ENCODE results near the gene TSPAN7. TPM values are rescaled to one million over a fixed set of nuclear protein-coding genes. Genes with fewer than 3 reads are reported as not detected.

The TSPAN7 gene
- total RNA-seq, 1 experiment from 2014 or later: 3.5 TPM

DNA sequence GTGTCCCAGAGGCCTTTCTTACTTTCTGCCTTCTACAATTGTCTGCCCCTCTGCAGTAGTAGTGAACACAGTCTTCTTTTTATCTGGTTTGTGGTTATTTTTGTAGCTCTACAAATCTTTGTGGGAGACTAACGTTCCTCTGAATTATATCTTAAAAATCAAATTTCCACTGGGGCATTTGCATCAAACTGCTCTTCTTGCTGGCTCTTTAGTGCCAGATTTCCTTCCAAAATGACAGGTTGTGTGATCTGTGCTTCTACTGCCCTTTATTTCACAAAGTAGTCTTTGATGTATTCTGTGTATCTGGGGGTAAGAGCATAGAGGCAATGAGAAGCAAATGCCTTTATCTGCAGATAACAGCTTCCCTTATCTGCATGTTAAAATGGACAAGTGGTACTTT, 34.5 kb downstream of the TSPAN7 start:
- no peaks in the 10 kb centered on the region for H3K79me2 ChIP-seq (ENCODE audit: insufficient read depth, low read length)
- no CpG with 5 or more reads among the region's 1 CpG for WGBS (ENCODE audit: extremely low coverage, insufficient read length, low lambda C conversion rate)
- no peaks in the 10 kb centered on the region for H4K20me1 ChIP-seq (ENCODE audit: control insufficient read depth, insufficient read depth, insufficient read length)

More for the DNA sequence above, 34.5 kb downstream of the TSPAN7 start:
- Mint-ChIP-seq H3K4me1 (peaks cover 0 to 4% of the 10 kb centered on the region in 2 experiments; a peak in 1 of 4 replicates), H3K4me3 (no peak overlapping the region), H3K9me3 (peaks cover 49 to 62% of the 10 kb centered on the region in 2 experiments), H3K27me3 (ENCODE audit: low read depth) (peaks cover 2% of the 10 kb centered on the region; the same call in 1 of the 2 replicates), H3K27ac (no peak overlapping the region), H3K36me3 (ENCODE audit: insufficient read depth in 1 of 3, low read depth in 3 of 3) (peaks cover 0 to 4% (median 0%) of the 10 kb centered on the region in 3 experiments; a peak in 2 of 7 replicates)
- no peak overlapping the region for H4K91ac ChIP-seq (ENCODE audit: insufficient read length, low read depth, low read length)
- H3K23me2 ChIP-seq (ENCODE audit: insufficient read length, low read depth, low read length, poor library complexity, severe bottlenecking): no peaks in the 10 kb centered on the region
- H4K8ac ChIP-seq (replicated peaks; ENCODE audit: insufficient read length, low read depth, low read length): no peak overlapping the region
- H2BK20ac ChIP-seq (ENCODE audit: low read depth, low read length, poor library complexity, severe bottlenecking): no peak overlapping the region
- no peak overlapping the region for H3K14ac ChIP-seq (ENCODE audit: insufficient read depth, low read length)
- no peaks in the 10 kb centered on the region for H3K27me3 ChIP-seq (ENCODE audit: insufficient read depth, low read length)
- no peak for DNase-seq
- H3K4me1 ChIP-seq (ENCODE audit: insufficient read depth, low read length): no peaks in the 10 kb centered on the region
- TF ChIP-seq, protein P1, sequence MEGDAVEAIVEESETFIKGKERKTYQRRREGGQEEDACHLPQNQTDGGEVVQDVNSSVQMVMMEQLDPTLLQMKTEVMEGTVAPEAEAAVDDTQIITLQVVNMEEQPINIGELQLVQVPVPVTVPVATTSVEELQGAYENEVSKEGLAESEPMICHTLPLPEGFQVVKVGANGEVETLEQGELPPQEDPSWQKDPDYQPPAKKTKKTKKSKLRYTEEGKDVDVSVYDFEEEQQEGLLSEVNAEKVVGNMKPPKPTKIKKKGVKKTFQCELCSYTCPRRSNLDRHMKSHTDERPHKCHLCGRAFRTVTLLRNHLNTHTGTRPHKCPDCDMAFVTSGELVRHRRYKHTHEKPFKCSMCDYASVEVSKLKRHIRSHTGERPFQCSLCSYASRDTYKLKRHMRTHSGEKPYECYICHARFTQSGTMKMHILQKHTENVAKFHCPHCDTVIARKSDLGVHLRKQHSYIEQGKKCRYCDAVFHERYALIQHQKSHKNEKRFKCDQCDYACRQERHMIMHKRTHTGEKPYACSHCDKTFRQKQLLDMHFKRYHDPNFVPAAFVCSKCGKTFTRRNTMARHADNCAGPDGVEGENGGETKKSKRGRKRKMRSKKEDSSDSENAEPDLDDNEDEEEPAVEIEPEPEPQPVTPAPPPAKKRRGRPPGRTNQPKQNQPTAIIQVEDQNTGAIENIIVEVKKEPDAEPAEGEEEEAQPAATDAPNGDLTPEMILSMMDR (conservative IDR thresholded peaks at IDR 0.05): no peak
- H3K56ac ChIP-seq (ENCODE audit: insufficient read length, low read depth, low read length): no peak overlapping the region
- H2AK5ac ChIP-seq (ENCODE audit: insufficient read length, low read length): no peak overlapping the region
- H2BK12ac ChIP-seq (ENCODE audit: insufficient read length, low read depth, low read length): no peak overlapping the region
- no peak overlapping the region for H3K18ac ChIP-seq (ENCODE audit: insufficient read length, low read depth, low read length)
- no peak overlapping the region for H3K4ac ChIP-seq (ENCODE audit: low read depth, low read length)
- H4K5ac ChIP-seq (ENCODE audit: insufficient read length, low read depth, low read length): no peak overlapping the region
- H2BK15ac ChIP-seq (ENCODE audit: low read depth, low read length): no peak overlapping the region
- H3T11ph ChIP-seq (ENCODE audit: low read length): no peak overlapping the region
- H2BK120ac ChIP-seq (ENCODE audit: low read depth, low read length, poor library complexity, severe bottlenecking): no peak overlapping the region
- no peaks in the 10 kb centered on the region for H3K79me1 ChIP-seq (ENCODE audit: insufficient read depth, low read depth, low read length, poor library complexity, severe bottlenecking)
- peaks cover 5% of the 10 kb centered on the region for H3K9me3 ChIP-seq (ENCODE audit: control insufficient read depth, low read depth, low read length)
- H3K4me2 ChIP-seq (ENCODE audit: insufficient read depth, insufficient read length, low read length): no peak overlapping the region
- no peak overlapping the region for H3K27ac ChIP-seq (ENCODE audit: insufficient read length, low read depth, low read length)
- no peak overlapping the region for H3K23ac ChIP-seq (ENCODE audit: insufficient read length, low read depth, low read length)
- H2AFZ ChIP-seq (ENCODE audit: low read length): no peak overlapping the region
- H2BK5ac ChIP-seq (ENCODE audit: insufficient read length, low read length): no peak overlapping the region
- no peak overlapping the region for H3K9ac ChIP-seq (ENCODE audit: extremely low read depth, insufficient read length, low read length)

Data from H9 (cell line).